ENCODE data around the gene ADAMTS10.

DNA sequence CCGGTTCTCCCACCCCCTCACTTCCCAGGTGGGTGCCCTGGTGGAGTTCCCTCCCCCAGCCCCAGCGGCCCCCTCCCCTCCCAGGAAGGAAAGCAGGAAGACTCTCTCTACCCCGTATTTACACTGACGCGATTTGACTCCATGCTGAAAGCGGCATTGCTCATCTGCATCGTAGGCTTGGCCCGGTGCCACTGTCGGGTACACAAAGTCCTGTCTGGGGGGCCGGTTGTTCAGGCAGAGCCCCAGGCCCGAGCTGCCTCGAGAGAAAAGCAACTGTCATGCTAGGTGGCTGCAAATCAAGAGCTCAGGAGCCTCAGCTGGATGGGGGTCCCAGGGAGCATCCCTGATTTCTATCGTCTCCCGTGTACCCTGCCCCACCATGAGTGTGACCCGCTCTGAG lies 14.9 kb downstream of the ADAMTS10 start:
- TF ChIP-seq, protein P1, sequence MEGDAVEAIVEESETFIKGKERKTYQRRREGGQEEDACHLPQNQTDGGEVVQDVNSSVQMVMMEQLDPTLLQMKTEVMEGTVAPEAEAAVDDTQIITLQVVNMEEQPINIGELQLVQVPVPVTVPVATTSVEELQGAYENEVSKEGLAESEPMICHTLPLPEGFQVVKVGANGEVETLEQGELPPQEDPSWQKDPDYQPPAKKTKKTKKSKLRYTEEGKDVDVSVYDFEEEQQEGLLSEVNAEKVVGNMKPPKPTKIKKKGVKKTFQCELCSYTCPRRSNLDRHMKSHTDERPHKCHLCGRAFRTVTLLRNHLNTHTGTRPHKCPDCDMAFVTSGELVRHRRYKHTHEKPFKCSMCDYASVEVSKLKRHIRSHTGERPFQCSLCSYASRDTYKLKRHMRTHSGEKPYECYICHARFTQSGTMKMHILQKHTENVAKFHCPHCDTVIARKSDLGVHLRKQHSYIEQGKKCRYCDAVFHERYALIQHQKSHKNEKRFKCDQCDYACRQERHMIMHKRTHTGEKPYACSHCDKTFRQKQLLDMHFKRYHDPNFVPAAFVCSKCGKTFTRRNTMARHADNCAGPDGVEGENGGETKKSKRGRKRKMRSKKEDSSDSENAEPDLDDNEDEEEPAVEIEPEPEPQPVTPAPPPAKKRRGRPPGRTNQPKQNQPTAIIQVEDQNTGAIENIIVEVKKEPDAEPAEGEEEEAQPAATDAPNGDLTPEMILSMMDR (IDR thresholded peaks at IDR 0.05; ENCODE audit: low read depth, low read length) = no peak
- TF ChIP-seq MYC (IDR thresholded peaks at IDR 0.05; ENCODE audit: low read depth, low read length) (no peak), POLR2A (IDR thresholded peaks at IDR 0.05; ENCODE audit: extremely low read depth, insufficient read length) (no peak)
